ENCODE results near the gene KRT83.
A peak's percentile ranks its signal among the peaks of the same experiment; 100 is the strongest.
"Not testable (repeated sequence)": the region's sequence is repeated elsewhere in the genome, so short reads cannot be mapped to it uniquely, and the experiment has no call there.

KRT83 gene

GRCh38 chr12:52307836-52308805 is 13.1 kb downstream of the KRT83 start:
- peak; percentile 28 to 72 (median 48) for DNase-seq

GRCh38 chr12:52306731-52307130 is 14.5 kb downstream of the KRT83 start:
- DNase-seq = no peak

- DNase-seq = no peak
Observed at GRCh38 chr12:52305921-52306705, 15.1 kb downstream of the KRT83 start.

- DNase-seq = not testable (repeated sequence)
Observed at GRCh38 chr12:52304941-52305411, 16.2 kb downstream of the KRT83 start.

- DNase-seq = not testable (repeated sequence)
Observed at GRCh38 chr12:52302242-52302914, 18.8 kb downstream of the KRT83 start.

GRCh38 chr12:52301721-52302120 is 19.5 kb downstream of the KRT83 start:
- not testable (repeated sequence) for DNase-seq

- no peak for DNase-seq
Observed at GRCh38 chr12:52300796-52301691, 20.2 kb downstream of the KRT83 start.

GRCh38 chr12:52298677-52299190 is 22.5 kb downstream of the KRT83 start:
- DNase-seq = no peak

- no peak for DNase-seq
Observed at GRCh38 chr12:52296572-52297215, 24.5 kb downstream of the KRT83 start.

GRCh38 chr12:52295663-52296062 is 25.5 kb downstream of the KRT83 start:
- DNase-seq = peak in 2 of 3 donors; percentile 19 to 23

- DNase-seq = no peak
Observed at GRCh38 chr12:52294803-52295202, 26.4 kb downstream of the KRT83 start.

- DNase-seq = no peak
Observed at GRCh38 chr12:52293926-52294325, 27.3 kb downstream of the KRT83 start.

- no peak for DNase-seq
Observed at GRCh38 chr12:52291267-52291935, 29.8 kb downstream of the KRT83 start, which contains the start of gene KRT81. KRT81 (minus strand) TSS chr12:52291534; CDS start chr12:52291465, 69 bp downstream.

- not testable (repeated sequence) for DNase-seq
Observed at GRCh38 chr12:52290483-52291134, 30.6 kb downstream of the KRT83 start.

GRCh38 chr12:52287816-52288805 is 33.1 kb downstream of the KRT83 start:
- DNase-seq = not testable (repeated sequence)

- not testable (repeated sequence) for DNase-seq
Observed at GRCh38 chr12:52286857-52287785, 34.1 kb downstream of the KRT83 start.

- DNase-seq = no peak
Observed at GRCh38 chr12:52285851-52286530, 35.2 kb downstream of the KRT83 start.

Measured in suppressor macrophage treated with lipopolysaccharide for 1 hour (primary cell).